Stimulated activated naive CD8-positive, alpha-beta T cell treated with anti-CD3 and anti-CD28 coated beads, Interleukin-15, Interleukin-2, amounts not matched to agents 100 U/mL and 50 U/mL, for 24 hours (primary cell): ENCODE data around the gene CTPS1.
A peak's percentile ranks its signal among the peaks of the same experiment; 100 is the strongest.

ENCODE experiments used
- ATAC-seq: fragments of 150-1000 bp; cut with Tn5 transposase; one replicate; pipeline ENCODE4 v1.10.0; 2021
- DNase-seq: peaks from one replicate; pipeline ENCODE4 v3.0.0; 2021

CTPS1 gene, protein sequence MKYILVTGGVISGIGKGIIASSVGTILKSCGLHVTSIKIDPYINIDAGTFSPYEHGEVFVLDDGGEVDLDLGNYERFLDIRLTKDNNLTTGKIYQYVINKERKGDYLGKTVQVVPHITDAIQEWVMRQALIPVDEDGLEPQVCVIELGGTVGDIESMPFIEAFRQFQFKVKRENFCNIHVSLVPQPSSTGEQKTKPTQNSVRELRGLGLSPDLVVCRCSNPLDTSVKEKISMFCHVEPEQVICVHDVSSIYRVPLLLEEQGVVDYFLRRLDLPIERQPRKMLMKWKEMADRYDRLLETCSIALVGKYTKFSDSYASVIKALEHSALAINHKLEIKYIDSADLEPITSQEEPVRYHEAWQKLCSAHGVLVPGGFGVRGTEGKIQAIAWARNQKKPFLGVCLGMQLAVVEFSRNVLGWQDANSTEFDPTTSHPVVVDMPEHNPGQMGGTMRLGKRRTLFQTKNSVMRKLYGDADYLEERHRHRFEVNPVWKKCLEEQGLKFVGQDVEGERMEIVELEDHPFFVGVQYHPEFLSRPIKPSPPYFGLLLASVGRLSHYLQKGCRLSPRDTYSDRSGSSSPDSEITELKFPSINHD

DNA sequence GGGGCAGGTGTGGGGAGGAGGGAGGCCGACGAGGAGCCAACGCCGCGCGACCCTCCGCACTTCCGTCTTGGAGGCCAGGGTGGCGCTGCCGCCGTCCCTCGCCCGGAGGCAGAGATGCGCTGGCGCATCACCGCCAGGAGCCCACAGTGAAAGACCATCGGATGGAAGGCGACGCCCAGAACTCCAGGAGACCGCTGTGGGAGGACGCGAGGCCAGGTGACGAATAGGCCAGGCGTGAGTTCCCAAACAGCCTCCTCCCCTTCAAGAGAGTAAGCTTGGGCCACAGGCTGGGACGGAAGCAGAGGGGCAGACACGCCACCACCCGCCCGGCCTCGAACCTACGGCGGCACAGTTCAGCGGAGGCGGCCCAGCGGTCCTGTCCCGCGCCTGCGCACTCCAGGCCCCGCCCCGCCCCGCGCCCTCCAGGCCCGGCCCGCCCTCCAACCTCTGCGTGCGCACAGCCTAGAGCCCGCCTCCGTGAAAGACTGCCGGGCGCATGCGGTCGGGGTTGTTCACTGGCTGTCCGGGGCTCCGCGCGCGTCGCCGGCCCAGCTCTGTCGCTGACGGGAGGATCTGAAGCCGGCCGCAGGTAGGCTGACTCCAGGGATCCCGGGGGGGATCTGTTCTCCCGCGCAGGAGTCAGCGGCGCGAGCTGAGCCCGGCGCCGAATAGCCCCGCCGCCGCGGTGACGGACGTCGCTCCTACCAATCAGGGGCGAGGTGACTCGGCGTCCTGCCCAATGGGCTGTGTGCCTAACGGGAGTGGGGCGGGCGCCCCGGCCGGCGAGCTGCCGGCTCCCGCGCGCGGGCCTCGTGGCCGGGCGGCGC is at the start of gene CTPS1:
Gene CTPS1, plus strand, starts transcription at position 456 of the 827 bp plus-strand sequence. CDS start 3,595 bp downstream, outside the sequence.
- DNase-seq: peak; percentile 98
- ATAC-seq: peak; percentile 89

DNA sequence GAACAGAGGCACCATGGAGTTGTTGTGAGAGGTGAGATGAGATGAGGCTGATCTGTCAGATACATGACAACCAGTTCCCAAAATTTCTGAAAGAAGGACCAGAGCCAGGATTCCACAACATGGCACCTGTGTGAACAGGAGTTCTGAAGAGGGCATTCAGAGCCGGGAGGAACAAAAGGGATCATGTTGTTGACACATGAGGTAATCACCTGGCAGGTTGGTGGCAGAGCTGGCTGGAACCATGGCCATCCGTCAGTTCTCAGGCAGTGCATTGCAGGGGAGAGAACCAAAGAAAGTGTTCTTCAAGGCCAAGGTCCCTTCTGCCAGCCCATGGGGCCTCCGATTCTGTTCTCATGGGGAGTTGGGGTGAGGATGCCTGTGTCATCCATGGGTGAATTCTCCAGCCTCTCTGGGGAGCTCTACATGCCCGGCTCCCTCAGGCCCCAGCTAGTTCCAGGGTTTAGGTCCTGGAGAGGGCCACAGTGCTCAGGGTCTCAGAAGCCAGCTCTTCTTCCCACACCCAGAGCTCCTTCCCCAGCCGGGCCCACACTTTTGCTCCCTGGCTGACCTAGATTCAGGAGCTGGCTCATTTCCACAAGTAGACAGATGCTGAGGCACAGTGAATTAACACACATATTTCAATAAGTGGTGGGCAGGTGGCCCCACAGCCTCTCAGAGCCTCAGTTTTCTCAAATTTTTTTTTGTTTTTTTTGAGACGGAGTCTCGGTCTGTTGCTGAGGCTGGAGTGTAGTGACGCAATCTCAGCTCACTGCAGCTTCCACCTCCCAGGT is 49.1 kb upstream of the CTPS1 start:
- DNase-seq (no peak), ATAC-seq (no peak)

GRCh38 chr1:40931601-40932000 is 47.9 kb upstream of the CTPS1 start:
- DNase-seq (no peak), ATAC-seq (no peak)

GRCh38 chr1:40932006-40932405 is 47.5 kb upstream of the CTPS1 start:
- ATAC-seq (no peak), DNase-seq (no peak)

DNA sequence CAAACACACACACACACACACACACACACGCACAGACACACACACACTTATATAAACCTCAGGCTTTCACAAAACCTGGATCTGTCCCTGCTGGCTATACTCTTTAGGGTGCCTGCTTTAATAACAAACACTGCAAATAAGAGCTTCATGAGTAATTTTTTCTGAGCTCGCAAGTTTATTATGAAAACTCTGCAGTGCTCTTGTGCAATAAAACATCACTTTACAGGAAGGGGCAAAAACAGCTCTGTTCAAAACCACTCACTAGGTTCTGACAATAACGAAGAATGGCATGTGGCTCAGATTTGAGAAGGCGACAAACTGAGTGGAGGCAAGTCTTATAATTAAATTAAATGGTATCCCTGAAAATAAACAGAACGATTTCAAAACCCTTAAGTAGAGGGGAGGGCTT is 42.6 kb upstream of the CTPS1 start:
- no peak for ATAC-seq
- no peak for DNase-seq

DNA sequence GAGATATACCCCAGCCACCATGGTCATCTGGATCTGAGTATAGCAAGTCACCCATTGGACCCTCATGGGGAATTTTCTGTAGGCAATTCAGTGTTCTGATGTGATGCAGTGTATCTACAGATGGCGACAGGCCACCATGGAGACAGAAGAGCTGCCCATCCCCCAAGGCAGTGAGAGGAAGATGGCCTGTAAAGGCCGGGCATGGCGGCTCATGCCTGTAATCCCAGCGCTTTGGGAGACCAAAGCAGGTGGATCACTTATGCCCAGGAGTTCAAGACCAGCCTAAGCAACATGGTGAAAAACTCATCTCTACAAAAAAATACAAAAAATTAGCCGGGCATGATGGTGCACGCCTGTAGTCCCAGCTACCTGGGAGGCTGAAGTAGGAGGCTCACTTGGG is 41.1 kb upstream of the CTPS1 start:
- no peak for ATAC-seq
- no peak for DNase-seq

- DNase-seq: no peak
- no peak for ATAC-seq
Observed at GRCh38 chr1:40939320-40940059, 40.0 kb upstream of the CTPS1 start.

GRCh38 chr1:40944326-40944725 is 35.2 kb upstream of the CTPS1 start:
- ATAC-seq (no peak), DNase-seq (no peak)

DNA sequence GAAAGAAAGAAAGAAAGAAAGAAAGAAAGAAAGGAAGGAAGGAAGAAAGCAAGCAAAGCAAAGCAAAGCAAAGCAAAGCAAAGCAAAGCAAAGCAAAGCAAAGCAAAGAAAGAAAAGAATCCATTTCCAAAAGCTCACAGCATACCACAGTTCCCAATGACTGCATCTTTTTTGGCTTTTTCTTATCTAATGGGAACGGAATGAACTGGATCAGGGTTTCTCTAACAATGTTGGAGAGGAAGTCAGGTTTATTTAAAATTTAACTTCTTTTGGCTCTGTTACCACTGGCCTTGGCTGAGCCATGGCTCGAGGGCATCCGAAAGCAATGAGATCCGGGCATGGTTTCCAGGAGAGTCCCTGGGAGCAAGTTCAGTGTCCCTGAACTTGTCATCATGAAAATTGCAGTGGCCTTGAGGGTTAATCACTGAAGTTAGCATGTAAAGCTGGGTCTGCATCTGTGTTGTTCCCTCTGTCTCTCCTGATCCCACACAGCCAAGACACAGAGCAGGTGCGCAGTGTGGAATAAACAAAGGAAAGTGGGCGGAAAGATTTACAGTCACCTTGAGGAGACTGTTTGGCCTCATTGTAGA is 34.6 kb upstream of the CTPS1 start:
- ATAC-seq (no peak), DNase-seq (no peak)

GRCh38 chr1:40945491-40945973 is 34.0 kb upstream of the CTPS1 start:
- ATAC-seq: no peak
- no peak for DNase-seq

DNA sequence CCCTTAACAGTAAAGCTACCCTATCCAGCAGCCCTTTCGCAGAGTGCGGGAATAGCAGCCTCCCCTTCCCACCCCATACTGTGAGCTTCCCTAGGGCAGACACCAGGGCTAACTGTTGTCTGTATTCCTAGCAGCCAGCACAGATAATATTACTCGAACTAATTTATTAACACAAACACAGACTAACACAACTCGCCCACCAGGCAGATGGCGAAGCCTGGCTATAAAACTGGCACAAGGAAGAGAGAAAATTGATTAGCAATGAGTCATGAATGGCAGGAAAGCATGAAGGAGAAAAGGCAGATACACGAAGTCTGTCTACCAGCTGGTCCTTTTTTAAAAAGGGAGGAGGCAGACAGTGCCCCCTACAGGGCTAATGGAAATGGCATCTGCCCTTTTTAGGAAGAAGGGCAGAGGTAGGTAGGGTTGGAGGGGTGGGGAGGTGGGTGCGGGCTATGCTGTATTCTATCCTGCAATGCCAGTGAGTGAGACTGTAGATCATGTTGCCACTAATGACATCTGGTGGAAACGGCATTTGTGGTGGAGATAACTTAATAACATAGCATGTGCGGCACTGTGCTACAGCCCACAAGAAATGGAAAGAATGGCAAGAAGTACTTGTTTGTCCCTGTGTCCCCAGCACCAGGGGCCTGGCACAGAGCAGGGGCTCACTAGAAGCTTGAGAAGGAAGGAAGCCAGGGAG is 30.6 kb upstream of the CTPS1 start:
- DNase-seq (peak; percentile 70), ATAC-seq (no peak)

DNA sequence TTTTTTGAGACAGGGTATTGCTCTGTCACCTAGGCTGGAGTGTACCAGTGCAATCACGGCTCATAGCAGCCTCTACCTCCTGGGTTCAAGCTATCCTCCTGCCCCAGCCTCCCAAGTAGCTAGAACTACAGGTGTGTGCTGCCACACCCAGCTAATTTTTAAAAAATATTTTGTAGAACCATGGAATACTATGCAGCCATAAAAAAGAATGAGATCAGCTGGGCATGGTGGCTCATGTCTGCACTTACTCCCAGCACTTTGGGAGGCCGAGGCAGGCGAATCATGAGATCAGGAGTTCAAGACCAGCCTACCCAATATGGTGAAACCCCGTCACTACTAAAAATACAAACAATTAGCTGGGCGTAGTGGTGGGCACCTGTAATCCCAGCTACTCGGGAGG is 29.9 kb upstream of the CTPS1 start:
- ATAC-seq (no peak), DNase-seq (no peak)

GRCh38 chr1:40951943-40952743 is 27.4 kb upstream of the CTPS1 start:
- DNase-seq (peak; percentile 74), ATAC-seq (peak; percentile 63)

GRCh38 chr1:40952744-40953315 is 26.7 kb upstream of the CTPS1 start:
- no peak for DNase-seq
- no peak for ATAC-seq

GRCh38 chr1:40954626-40955025 is 24.9 kb upstream of the CTPS1 start:
- ATAC-seq: no peak

GRCh38 chr1:40955266-40955665 is 24.2 kb upstream of the CTPS1 start:
- no peak for DNase-seq
- no peak for ATAC-seq

More at GRCh38 chr1:40954626-40955025, 24.9 kb upstream of the CTPS1 start:
- no peak for DNase-seq

GRCh38 chr1:40956407-40956806 is 23.1 kb upstream of the CTPS1 start:
- ATAC-seq (no peak), DNase-seq (no peak)

GRCh38 chr1:40958210-40958609 is 21.3 kb upstream of the CTPS1 start:
- no peak for DNase-seq
- ATAC-seq: no peak

DNA sequence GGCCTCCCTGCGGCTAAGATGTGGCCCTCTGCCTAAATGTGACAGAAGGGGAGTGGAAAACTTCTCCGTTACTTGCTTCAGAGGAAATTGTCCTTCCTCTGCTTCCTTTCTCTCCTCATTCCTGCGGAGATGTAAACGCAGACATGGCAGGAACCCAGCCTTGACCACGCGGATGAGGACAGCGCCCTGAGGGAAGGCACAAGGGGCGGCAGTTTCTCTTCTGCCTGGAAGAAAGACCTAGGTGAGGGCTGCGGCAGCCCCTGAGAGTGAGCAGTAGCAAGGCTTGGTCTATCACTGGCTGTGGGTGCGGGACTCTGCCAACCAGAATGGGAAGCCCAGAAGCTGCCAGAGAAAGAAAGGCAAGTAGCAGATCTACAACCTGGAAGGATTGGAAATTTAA is 14.0 kb upstream of the CTPS1 start:
- ATAC-seq (no peak), DNase-seq (no peak)
